GM10266 (cell line): ENCODE results near the gene SCART1.

Source experiments
- DNase-seq: peaks from one replicate; pipeline ENCODE4 v3.0.0; 2012; ENCODE audit errors: extremely low spot score
- CTCF ChIP-seq: IDR thresholded peaks from 2 replicates; pipeline ENCODE4 v1.5.1; 2012; ENCODE audit warnings: mild to moderate bottlenecking, low read depth; ENCODE audit not compliant: control insufficient read depth, insufficient read depth; ENCODE audit errors: missing control alignments

The SCART1 gene

GRCh38 chr10:133455611-133456031 lies 1.9 kb downstream of the SCART1 start:
- TF ChIP-seq CTCF, result no peak
- no peak for DNase-seq

GRCh38 chr10:133456041-133456951 lies 2.6 kb downstream of the SCART1 start:
- no peak for TF ChIP-seq CTCF
- DNase-seq, result no peak

- TF ChIP-seq CTCF, result no peak
- DNase-seq, result no peak
Observed at GRCh38 chr10:133457100-133457841, 3.5 kb downstream of the SCART1 start.

- no peak for DNase-seq
- no peak for TF ChIP-seq CTCF
Observed at GRCh38 chr10:133458021-133458709, 4.4 kb downstream of the SCART1 start.

GRCh38 chr10:133458710-133459453 lies 5.1 kb downstream of the SCART1 start:
- TF ChIP-seq CTCF, result no peak
- DNase-seq, result no peak

- TF ChIP-seq CTCF, result no peak
- DNase-seq, result no peak
Observed at GRCh38 chr10:133459454-133460207, 5.9 kb downstream of the SCART1 start.
